B cell (primary cell): ENCODE results near the gene HHLA2. TPM values are rescaled to one million over a fixed set of nuclear protein-coding genes. Genes with fewer than 3 reads are reported as not detected.

Source experiments
- ATAC-seq: fragments of 200-7000 bp; cut with Tn5 transposase; one replicate; pipeline ENCODE4 v1.10.0; 2021; ENCODE audit warnings: low read depth, mild to moderate bottlenecking, moderate number of reproducible peaks, moderate library complexity
- CTCF ChIA-PET: fragments of 350-600 bp; sonication (Branson Sonifier 250); formaldehyde crosslinking; loops from one replicate; lab custom pipeline; 2021; ENCODE audit warnings: antibody characterized with exemption, inconsistent platforms; lab: Charles Lee
- POLR2A ChIA-PET: fragments of 350-600 bp; sonication (Branson Sonifier 250); formaldehyde crosslinking; loops from one replicate; lab custom pipeline; 2021; ENCODE audit warnings: antibody characterized with exemption; lab: Charles Lee
- DNase-seq: peaks from one replicate; pipeline ENCODE4 v3.0.0; 2013
- H2AFZ ChIP-seq: 2 replicates; pipeline ENCODE4 v1.6.1; 2012; ENCODE audit warnings: mild to moderate bottlenecking, low read depth, low read length; ENCODE audit not compliant: insufficient read depth, poor library complexity, severe bottlenecking
- H3K27ac ChIP-seq, 2 donors: 1 replicate in 1 of 2; 2 replicates in 1 of 2; pipeline ENCODE4 v1.5.1; 2012 to 2013; ENCODE audit warnings: low read length in 2 of 2, mild to moderate bottlenecking in 2 of 2, moderate library complexity in 1 of 2
- H3K27me3 ChIP-seq, 4 experiments: fragments of 200-600 bp in 1 of 4; sonication (generic) in 1 of 4; replicated peaks in 1 of 4; 1 replicate in 2 of 4; 2 replicates in 2 of 4; pipeline versions ENCODE4 v1.6.1 to v1.7.0; 2013 to 2016; ENCODE audit warnings: low read length in 3 of 4, mild to moderate bottlenecking in 2 of 4, mixed read lengths in 1 of 4, moderate library complexity in 1 of 4; ENCODE audit not compliant: insufficient read depth in 4 of 4, control insufficient read depth in 3 of 4; ENCODE audit errors: control extremely low read depth in 1 of 4
- H3K36me3 ChIP-seq, 2 experiments: replicated peaks in 1 of 2; 1 replicate in 1 of 2; 2 replicates in 1 of 2; pipeline versions ENCODE4 v1.6.1 to v1.7.1; 2013; ENCODE audit warnings: low read length in 1 of 2; ENCODE audit not compliant: insufficient read depth in 2 of 2, control insufficient read depth in 1 of 2; ENCODE audit errors: control extremely low read depth in 1 of 2, extremely low read depth in 1 of 2
- H3K4me1 ChIP-seq, 2 donors: fragments of 200-600 bp in 1 of 2; sonication (generic) in 1 of 2; 1 replicate in 1 of 2; 2 replicates in 1 of 2; pipeline versions ENCODE4 v1.5.1 to v1.6.1; 2013 to 2017; ENCODE audit warnings: low read length in 2 of 2; ENCODE audit not compliant: control insufficient read depth in 2 of 2, insufficient read depth in 2 of 2
- H3K4me2 ChIP-seq: replicated peaks from 2 replicates; pipeline ENCODE3; 2012; ENCODE audit warnings: mild to moderate bottlenecking, low read depth, low read length; ENCODE audit not compliant: poor library complexity, severe bottlenecking
- H3K4me3 ChIP-seq, 5 experiments: fragments of 200-600 bp in 1 of 5; sonication (generic) in 1 of 5; 1 replicate in 3 of 5; 2 replicates in 2 of 5; pipeline versions ENCODE4 v1.5.1 to v1.7.0; 2011 to 2016; ENCODE audit warnings: low read length in 4 of 5, mild to moderate bottlenecking in 4 of 5, low read depth in 2 of 5, control low read depth in 1 of 5, moderate library complexity in 1 of 5; ENCODE audit not compliant: insufficient read depth in 1 of 5; ENCODE audit errors: control extremely low read depth in 1 of 5, extremely low read depth in 1 of 5
- H3K79me2 ChIP-seq: fragments of 200-600 bp; sonication (generic); one replicate; pipeline ENCODE4 v1.6.0; 2016; ENCODE audit warnings: low read length; ENCODE audit not compliant: control insufficient read depth, insufficient read depth
- H3K9ac ChIP-seq: fragments of 200-600 bp; sonication (generic); 2 replicates; pipeline ENCODE4 v1.6.1; 2017; ENCODE audit warnings: mild to moderate bottlenecking, low read length, moderate library complexity
- H3K9me3 ChIP-seq, 3 donors: one replicate each; pipeline versions ENCODE4 v1.6.1 to v1.7.1; 2013; ENCODE audit warnings: low read length in 2 of 3; ENCODE audit not compliant: control insufficient read depth in 2 of 3, insufficient read depth in 1 of 3; ENCODE audit errors: control extremely low read depth in 1 of 3
- H4K20me1 ChIP-seq: 2 replicates; pipeline ENCODE4 v1.6.0; 2012; ENCODE audit warnings: mild to moderate bottlenecking, low read length; ENCODE audit not compliant: insufficient read depth, control insufficient read depth, poor library complexity, severe bottlenecking
- H3K27ac Mint-ChIP-seq: one replicate; pipeline ENCODE4 v1.8.0; 2021; ENCODE audit warnings: mixed read lengths
- H3K27me3 Mint-ChIP-seq: one replicate; pipeline ENCODE4 v1.8.0; 2021; ENCODE audit warnings: mixed read lengths
- H3K4me1 Mint-ChIP-seq: one replicate; pipeline ENCODE4 v1.8.0; 2021; ENCODE audit warnings: mixed read lengths
- H3K4me3 Mint-ChIP-seq: one replicate; pipeline ENCODE4 v1.8.0; 2021; ENCODE audit warnings: mixed read lengths
- H3K9me3 Mint-ChIP-seq: one replicate; pipeline ENCODE4 v1.8.0; 2022; ENCODE audit warnings: mixed read lengths; ENCODE audit not compliant: insufficient read depth
- CTCF ChIP-seq: fragments of 200-600 bp; IDR thresholded peaks from one replicate; pipeline ENCODE4 v1.8.0; 2022; ENCODE audit warnings: antibody characterized with exemption, mild to moderate bottlenecking
- EZH2 ChIP-seq: IDR thresholded peaks from 2 replicates; pipeline ENCODE4 v1.6.1; 2012; ENCODE audit warnings: borderline replicate concordance, low read depth, mild to moderate bottlenecking, moderate library complexity, low read length; ENCODE audit not compliant: insufficient read depth, poor library complexity, severe bottlenecking
- WGBS: methylation state at CpG from one replicate; pipeline ENCODE4 v1.1.5; 2013; ENCODE audit warnings: missing lambda C conversion rate; ENCODE audit not compliant: insufficient coverage; 5-methylcytosine and 5-hydroxymethylcytosine counted together
- intact Hi-C: fragments of 100-400 bp; cut with micrococcal nuclease; formaldehyde crosslinking; loops from one replicate; pipeline ENCODE4 v1.10.0; 2022
- polyA plus RNA-seq: library from polyadenylated mRNA; depleted of rRNA; stranded (reverse); fragments of >200 nt; gene quantifications from 2 replicates; pipeline ENCODE4 v1.2.3, GENCODE V29; 2012
- total RNA-seq, 2 donors: library from RNA; stranded (reverse); fragments of 120-200 nt in 1 of 2; gene quantifications; 1 replicate in 1 of 2; 2 replicates in 1 of 2; pipeline versions ENCODE4 v1.2.3 to v1.2.4, GENCODE V29; 2013 to 2022

HHLA2 gene
- total and polyA plus RNA-seq, 2 donors (not counting 1 experiment from before 2014, with no cell fraction given), result 0.84 TPM

- Histone ChIP-seq H3K4me2 (no peak overlapping the region), H3K79me2 (no peaks in the 10 kb centered on the region), H3K27me3 (no peaks in the 10 kb centered on the region), H3K4me1 (peaks cover 17% of the 10 kb centered on the region in 2 donors), H2AFZ (no peak overlapping the region), H3K4me3 (no peak overlapping the region), H3K9ac (no peak overlapping the region), H3K9me3 (no peaks in the 10 kb centered on the region), H3K27ac (no peak overlapping the region), H3K36me3 (no peaks in the 10 kb centered on the region), H4K20me1 (no peaks in the 10 kb centered on the region)
- ATAC-seq, result no peak
- intact Hi-C loops, result no loop called here
- H3K4me1 Mint-ChIP-seq, result peaks cover 31% of the 10 kb centered on the region
- no peak for DNase-seq
- POLR2A ChIA-PET, result no interaction called here
- H3K27ac Mint-ChIP-seq, result no peak overlapping the region
- no peak overlapping the region for H3K4me3 Mint-ChIP-seq
- WGBS, result no CpG with 5 or more reads among the region's 2 CpGs
- no peak for TF ChIP-seq EZH2
- TF ChIP-seq CTCF, result no peak
- no peaks in the 10 kb centered on the region for H3K27me3 Mint-ChIP-seq
- H3K9me3 Mint-ChIP-seq, result peaks cover 6% of the 10 kb centered on the region
- CTCF ChIA-PET, result no interaction called here
Observed at GRCh38 chr3:108289159-108289558, 7.2 kb upstream of the HHLA2 start.

- H4K20me1 ChIP-seq, result no peaks in the 10 kb centered on the region
- peaks cover 17 to 19% of the 10 kb centered on the region in 2 donors for H3K4me1 ChIP-seq
- no peaks in the 10 kb centered on the region for H3K27me3 ChIP-seq
- H3K27ac ChIP-seq, result no peak overlapping the region
- intact Hi-C loops, result loop anchor here (5.0 kb wide), 1 partner anchor 70 kb away; the partner anchor contains the start of gene IFT57
- no peaks in the 10 kb centered on the region for H3K9me3 ChIP-seq
- no peak overlapping the region for H3K9ac ChIP-seq
- DNase-seq (no peak), ATAC-seq (no peak)
- H2AFZ ChIP-seq, result no peak overlapping the region
- H3K4me3 ChIP-seq, result no peak overlapping the region
- no peak overlapping the region for H3K27ac Mint-ChIP-seq
- H3K36me3 ChIP-seq, result no peaks in the 10 kb centered on the region
- TF ChIP-seq CTCF, result no peak
- no peak for TF ChIP-seq EZH2
- H3K27me3 Mint-ChIP-seq, result no peaks in the 10 kb centered on the region
- peaks cover 5% of the 10 kb centered on the region for H3K9me3 Mint-ChIP-seq
- no peak overlapping the region for H3K4me3 Mint-ChIP-seq
- no peaks in the 10 kb centered on the region for H3K79me2 ChIP-seq
- CTCF ChIA-PET, result interaction anchor here (0.8 kb wide), 1 partner anchor 23 kb away, joined by 3 read pairs; no protein-coding TSS in a partner anchor
- H3K4me1 Mint-ChIP-seq, result peaks cover 38% of the 10 kb centered on the region
- POLR2A ChIA-PET, result no interaction called here
- H3K4me2 ChIP-seq, result no peak overlapping the region
Observed at GRCh38 chr3:108292450-108292849, 3.9 kb upstream of the HHLA2 start.
